Hematopoietic multipotent progenitor cell (in vitro differentiated cells): ENCODE measurements around the gene S100A6. TPM values are rescaled to one million over a fixed set of nuclear protein-coding genes. Genes with fewer than 3 reads are reported as not detected.
"Not testable (repeated sequence)": the region's sequence is repeated elsewhere in the genome, so short reads cannot be mapped to it uniquely, and the experiment has no call there.

Experiments
- DNase-seq, 3 donors: peaks; one replicate each; pipeline ENCODE4 v3.0.0-alpha.2; 2011 to 2015; ENCODE audit warnings: low read depth in 2 of 3, low spot score in 2 of 3
- total RNA-seq: library from RNA; depleted of rRNA; stranded (reverse); fragments of >200 nt; gene quantifications from one replicate; pipeline ENCODE4 v1.2.3, GENCODE V29; 2012

S100A6 gene
- total RNA-seq, 1 donor = 177 TPM

DNA sequence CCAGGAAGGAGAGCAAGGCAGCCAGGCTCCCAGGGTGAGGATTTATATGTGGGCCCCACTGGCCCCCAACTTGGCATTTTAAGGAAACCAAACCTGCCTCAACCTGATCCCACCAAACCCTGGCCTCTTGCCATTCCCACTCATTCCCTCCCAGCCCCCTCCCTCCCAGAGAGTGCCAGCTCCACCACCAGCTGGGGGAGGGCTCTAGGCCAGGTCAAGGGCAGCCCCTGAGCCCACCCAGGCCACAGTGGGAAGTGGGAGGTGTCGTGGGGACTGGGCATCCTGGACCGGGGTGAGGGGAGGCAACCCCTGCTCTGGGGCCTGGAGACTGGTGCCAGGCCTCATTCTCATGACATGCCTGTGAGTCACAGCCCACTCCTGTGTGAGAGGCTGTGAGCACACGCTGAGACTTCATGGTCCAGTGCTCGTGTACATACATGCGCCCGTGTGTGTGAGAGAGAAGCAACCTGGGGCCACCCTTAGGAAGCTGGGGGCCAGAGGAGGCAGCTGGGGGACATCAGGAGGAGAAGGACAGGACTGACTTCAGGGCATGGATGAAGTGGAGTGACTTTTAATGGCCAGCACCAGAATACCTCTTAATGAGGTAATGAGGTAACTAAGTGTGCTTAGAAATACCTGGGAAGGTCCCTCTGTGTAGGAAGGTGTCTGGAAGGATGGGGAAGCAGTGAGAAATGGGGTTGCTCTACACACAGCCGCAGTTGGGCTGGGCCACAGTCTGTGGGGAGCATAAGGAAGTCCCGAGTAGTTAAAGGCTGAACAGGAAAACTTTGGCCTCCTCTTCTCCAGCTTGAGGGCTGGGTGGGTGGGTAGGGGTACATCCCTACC is 30.0 kb upstream of the S100A6 start, which contains the start of gene S100A2:
S100A2 (minus strand) TSS at position 316 of the 846 bp plus-strand sequence. CDS start 1,967 bp downstream, outside the sequence.
- peak in 2 of 3 donors; percentile 47 to 70 for DNase-seq

DNA sequence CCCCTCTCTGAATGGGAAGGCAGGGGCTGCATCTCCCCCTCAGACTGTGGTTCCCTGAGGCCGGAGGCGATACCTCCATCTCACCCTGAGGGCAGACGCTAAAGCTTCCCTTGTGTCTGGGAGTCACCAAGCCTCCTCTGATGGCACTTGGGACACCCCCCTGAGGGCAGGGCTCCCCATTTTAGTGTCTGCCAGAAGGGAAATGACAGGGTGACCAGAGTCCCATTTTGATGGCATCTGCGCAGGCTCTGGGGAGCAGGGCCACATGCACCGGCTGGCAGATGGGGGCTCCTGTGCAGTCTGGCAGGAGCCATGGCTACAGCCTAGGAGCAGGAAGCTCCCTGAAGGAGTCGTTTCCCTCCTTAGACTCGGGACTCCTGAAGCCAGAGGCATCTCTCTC is 28.2 kb upstream of the S100A6 start:
- no peak for DNase-seq

GRCh38 chr1:153563483-153563901 is 27.7 kb upstream of the S100A6 start:
- no peak for DNase-seq

DNA sequence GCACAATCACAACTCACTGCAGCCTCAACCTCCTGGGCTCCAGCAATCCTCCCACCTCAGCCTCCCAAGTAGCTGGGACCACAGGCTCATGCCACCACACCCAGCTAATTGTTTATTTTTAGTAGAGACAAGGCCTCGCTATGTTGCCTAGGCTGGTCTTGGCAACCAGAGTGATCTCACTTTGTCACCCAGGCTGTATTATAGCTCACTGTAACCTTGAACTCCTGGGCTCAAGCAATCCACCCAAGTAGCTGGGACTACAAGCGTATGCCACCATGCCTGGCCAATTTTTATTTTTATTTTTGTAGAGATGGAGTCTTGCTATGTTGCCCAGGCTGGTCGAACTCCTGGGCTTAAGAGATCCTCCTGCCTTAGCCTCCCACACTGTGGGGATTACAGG is 26.2 kb upstream of the S100A6 start:
- DNase-seq = not testable (repeated sequence)

GRCh38 chr1:153561466-153561985 is 25.7 kb upstream of the S100A6 start:
- DNase-seq = no peak

GRCh38 chr1:153560771-153561465 is 25.1 kb upstream of the S100A6 start:
- DNase-seq = no peak

- no peak for DNase-seq
These were observed 24.4 kb upstream of the S100A6 start for GRCh38 chr1:153560241-153560640.

DNA sequence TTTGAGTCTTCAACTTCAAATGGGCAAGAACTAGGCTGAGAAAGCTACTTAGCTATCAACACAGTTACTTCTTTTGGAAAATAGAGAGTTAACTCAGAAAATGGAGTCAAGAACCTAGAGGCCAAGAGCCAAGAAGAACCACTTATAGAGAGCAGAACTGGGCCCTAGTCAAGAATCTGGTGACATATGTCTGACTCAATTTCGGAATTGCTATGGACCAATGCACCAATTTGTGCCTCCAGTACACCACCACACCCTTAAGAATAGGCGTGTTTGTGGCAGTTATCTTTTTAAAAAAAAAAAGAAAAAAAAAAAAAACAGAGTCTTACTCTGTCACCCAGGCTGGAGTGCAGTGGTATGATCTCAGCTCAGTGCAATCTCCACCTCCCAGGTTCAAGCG is 22.1 kb upstream of the S100A6 start:
- no peak for DNase-seq

DNA sequence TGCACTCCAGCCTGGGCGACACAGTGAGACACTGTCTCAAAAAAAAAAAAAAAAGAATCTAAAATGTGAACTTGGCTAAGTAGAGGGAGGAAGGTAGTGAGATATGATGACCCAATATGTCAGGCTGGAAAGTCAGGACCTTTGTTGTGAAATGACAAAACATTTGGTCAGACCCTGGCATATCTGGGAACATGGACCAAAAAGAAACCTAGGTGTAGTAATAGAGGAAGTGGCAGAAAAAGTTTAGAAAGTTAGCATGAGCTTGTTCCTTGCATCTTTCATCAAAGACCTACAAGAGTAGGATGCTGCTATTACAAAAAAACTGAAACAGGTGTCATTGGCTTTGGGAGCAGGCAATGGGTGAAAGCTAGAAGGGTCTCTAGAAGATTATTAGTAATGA is 20.6 kb upstream of the S100A6 start:
- no peak for DNase-seq

DNA sequence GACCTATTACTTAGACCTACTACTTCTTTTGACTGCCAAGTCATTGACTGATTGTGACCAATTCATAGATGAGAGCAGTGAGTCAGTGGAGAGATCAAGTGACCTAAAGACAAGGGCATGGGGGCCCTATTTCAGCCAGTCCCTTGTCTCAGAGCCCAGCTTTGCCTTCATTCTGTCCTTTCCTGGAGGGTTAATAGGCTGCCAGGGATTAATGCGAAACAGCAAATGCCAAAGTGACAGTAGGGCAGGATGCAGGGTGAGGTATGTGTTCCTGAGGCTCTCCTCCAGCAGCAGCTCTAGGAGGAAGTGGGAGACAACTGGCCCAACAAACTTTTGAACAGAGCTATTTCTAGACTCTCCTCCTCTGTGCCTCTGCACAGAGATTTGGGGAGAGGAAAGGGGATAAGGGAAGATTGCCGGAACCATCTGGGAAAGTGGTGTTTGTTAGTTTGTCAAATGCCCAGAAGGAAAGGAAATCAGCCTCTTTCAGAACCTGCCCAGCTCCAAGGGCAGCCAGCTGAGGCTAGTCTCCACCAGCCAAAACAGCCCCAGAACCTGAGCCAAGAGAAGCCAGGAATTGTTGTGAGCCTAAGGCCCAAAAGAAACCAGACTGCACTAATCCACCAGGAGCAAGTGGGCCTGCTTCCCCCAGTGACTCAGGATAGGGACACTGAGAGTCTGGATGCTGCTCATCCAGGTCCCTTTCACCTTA is 18.2 kb upstream of the S100A6 start:
- no peak for DNase-seq

- no peak for DNase-seq
These were observed 17.3 kb upstream of the S100A6 start for GRCh38 chr1:153553096-153553495.

DNA sequence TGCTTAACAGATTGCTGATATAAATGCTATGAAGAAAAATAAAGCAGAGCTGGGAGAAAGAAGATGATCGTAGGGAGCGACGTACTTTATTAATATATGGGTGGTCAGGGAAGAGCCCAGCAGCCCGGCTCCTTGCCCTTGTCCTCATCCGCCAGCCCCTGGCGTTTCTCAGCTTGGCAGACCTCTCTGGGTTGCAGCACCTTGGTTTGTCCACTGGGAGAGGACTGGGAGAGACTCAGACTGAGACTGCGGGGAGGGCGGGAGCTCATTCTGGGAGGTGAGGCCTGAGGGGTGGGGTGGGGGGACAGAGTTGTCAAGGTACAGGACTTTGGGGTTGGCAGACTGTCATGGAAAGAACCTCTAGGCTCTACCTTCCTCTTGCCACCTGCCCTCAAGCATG is 16.5 kb upstream of the S100A6 start:
- no peak for DNase-seq

GRCh38 chr1:153550827-153551500 is 15.2 kb upstream of the S100A6 start:
- peak in 1 of 3 donors; percentile 27 for DNase-seq

DNA sequence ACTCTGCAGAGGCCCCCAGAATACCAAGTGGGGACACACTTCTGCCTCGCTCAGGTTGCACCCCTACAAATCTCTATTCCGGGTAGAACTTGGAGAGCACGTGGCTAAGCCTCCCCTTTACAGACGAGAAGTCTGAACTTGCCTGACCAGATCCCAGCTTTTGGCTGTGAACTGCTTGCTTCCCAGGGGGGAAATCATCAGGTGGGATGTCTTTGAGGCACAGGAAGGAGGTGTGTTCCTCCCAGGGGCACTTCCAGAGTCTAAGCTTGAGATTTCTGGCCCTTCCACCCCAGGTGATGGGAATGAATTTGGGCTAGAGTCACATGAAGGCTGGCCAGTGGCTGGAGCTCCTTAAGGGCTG is 14.6 kb upstream of the S100A6 start:
- no peak for DNase-seq

- no peak for DNase-seq
These were observed 14.1 kb upstream of the S100A6 start for GRCh38 chr1:153549741-153550397.

- DNase-seq = no peak
These were observed 13.2 kb upstream of the S100A6 start, which contains the start of gene S100A3 for GRCh38 chr1:153548722-153549688. Gene S100A3, minus strand, starts transcription at chr1:153549258. Its CDS starts 773 bp downstream, at chr1:153548485.

DNA sequence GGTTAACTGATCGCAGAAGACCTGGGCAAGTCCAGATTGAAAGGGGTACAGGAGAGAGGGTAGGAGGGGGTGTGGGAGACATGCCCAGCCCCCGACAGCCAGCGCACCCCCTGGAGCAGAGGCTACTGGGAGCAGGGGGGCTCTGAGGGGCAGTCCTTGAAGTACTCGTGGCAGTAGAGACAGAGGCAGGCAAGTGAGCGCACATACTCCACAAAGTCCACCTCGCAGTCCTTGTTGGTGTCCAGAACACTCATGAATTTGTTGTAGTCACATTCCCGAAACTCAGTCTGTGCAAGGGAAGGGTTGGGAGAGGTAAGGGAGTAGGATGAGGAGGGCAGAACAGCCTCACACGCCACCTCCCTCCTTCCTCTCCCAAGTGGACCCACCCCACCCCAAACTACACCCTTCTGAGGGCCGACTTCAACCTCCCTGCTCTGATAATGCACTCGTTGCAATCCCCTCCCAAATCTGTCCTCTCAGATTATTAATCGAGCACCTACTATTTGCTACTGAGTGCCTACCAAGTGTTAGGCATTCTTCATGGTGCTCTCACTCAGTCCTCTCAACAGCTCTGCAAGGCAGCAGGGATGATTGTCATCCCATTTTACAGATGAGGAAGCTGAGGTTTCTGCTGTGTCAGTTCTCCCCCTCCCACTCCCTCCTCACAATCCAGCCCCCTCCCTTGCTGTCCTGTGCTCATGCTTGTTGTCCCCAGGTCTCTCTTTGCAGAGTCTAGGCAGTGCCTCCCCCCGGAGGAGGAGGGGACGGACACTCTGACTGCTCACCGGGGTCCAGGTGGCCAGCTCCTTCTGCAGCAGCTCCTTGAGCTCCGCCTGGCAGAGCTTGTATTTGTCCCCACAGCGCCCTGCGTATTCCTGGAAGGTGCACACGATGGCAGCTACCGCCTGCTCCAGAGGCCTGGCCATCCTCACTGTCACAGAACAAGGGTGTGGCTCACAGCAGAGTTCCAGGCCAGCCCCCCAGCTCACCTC is 12.1 kb upstream of the S100A6 start:
- no peak for DNase-seq
